ENCODE measurements around the gene PARN. TPM values are rescaled to one million over a fixed set of nuclear protein-coding genes. Genes with fewer than 3 reads are reported as not detected.

Gene PARN
- total and polyA plus RNA-seq, 4 donors: 12.3 to 44.4 (median 25.2) TPM

DNA sequence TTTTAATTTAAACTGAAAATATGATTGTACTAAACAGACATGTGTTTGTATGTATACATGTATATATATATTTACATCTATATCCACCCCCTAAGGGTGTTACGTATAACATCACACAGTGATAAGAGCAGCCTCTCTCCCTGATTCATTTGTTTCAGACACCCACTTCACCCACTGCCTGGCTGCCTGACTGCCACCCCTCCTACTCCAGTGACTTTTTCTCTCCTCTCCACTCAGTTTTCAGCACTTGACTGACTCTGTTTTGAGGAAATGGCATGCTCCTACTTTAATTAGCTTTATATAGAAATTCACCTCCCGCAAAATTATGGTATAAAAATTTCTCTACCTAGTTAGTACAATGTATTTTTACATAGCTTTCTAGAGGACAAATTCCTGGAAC lies 22.7 kb upstream of the PARN start:
- 98% methylated on average over 2 of the region's 2 CpGs for WGBS, 2 donors
- no peak overlapping the region for H3K27ac ChIP-seq (ENCODE audit: low read depth in 1 of 2, low read length in 1 of 2)
- no peaks in the 10 kb centered on the region for H3K9me3 ChIP-seq (ENCODE audit: control insufficient read depth in 4 of 4, insufficient read depth in 3 of 4, low read length in 3 of 4)
- ATAC-seq (ENCODE audit: insufficient read depth, low FRiP score) (no peak), DNase-seq (no peak)
- H3K4me1 ChIP-seq (ENCODE audit: control insufficient read depth in 5 of 5, insufficient read depth in 5 of 5, low read length in 5 of 5): peaks cover 0 to 6% (median 0%) of the 10 kb centered on the region in 5 donors
- no peaks in the 10 kb centered on the region for H3K27me3 ChIP-seq (ENCODE audit: control insufficient read depth in 3 of 3, insufficient read depth in 3 of 3, low read length in 2 of 3)
- H3K36me3 ChIP-seq (ENCODE audit: control insufficient read depth in 4 of 4, insufficient read depth in 4 of 4, low read length in 4 of 4): peaks cover 31 to 38% (median 34%) of the 10 kb centered on the region in 4 donors
- no peak overlapping the region for H3K9ac ChIP-seq (ENCODE audit: insufficient read depth in 1 of 2, low read length in 2 of 2)
- TF ChIP-seq, protein P1, sequence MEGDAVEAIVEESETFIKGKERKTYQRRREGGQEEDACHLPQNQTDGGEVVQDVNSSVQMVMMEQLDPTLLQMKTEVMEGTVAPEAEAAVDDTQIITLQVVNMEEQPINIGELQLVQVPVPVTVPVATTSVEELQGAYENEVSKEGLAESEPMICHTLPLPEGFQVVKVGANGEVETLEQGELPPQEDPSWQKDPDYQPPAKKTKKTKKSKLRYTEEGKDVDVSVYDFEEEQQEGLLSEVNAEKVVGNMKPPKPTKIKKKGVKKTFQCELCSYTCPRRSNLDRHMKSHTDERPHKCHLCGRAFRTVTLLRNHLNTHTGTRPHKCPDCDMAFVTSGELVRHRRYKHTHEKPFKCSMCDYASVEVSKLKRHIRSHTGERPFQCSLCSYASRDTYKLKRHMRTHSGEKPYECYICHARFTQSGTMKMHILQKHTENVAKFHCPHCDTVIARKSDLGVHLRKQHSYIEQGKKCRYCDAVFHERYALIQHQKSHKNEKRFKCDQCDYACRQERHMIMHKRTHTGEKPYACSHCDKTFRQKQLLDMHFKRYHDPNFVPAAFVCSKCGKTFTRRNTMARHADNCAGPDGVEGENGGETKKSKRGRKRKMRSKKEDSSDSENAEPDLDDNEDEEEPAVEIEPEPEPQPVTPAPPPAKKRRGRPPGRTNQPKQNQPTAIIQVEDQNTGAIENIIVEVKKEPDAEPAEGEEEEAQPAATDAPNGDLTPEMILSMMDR (IDR thresholded peaks at IDR 0.05; ENCODE audit: control extremely low read depth, extremely low read depth): no peak
- no peak overlapping the region for H3K4me3 ChIP-seq

DNA sequence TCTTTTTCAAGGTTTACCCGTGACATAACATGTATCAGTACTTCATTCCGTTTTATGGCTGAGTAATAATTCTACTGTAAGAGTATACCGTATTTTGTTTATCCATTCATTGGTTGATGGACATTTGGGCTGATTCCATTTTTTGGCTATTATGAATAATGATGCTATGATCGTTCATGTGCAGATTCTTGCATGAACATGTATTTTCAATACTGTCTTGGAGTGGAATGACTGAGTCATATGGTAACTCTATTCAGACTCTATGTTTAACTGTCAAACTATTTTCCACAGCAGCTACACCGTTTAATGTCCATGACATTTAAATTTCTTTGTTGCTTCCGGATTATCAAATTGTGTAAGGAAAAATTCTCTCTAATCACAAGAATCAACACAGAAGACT lies 20.6 kb upstream of the PARN start:
- peaks cover 27 to 37% (median 31%) of the 10 kb centered on the region in 4 donors for H3K36me3 ChIP-seq (ENCODE audit: control insufficient read depth in 4 of 4, insufficient read depth in 4 of 4, low read length in 4 of 4)
- no peaks in the 10 kb centered on the region for H3K9me3 ChIP-seq (ENCODE audit: control insufficient read depth in 4 of 4, insufficient read depth in 3 of 4, low read length in 3 of 4)
- H3K27me3 ChIP-seq (ENCODE audit: control insufficient read depth in 3 of 3, insufficient read depth in 3 of 3, low read length in 2 of 3): no peaks in the 10 kb centered on the region
- no peak overlapping the region for H3K27ac ChIP-seq (ENCODE audit: low read depth in 1 of 2, low read length in 1 of 2)
- DNase-seq (no peak), ATAC-seq (ENCODE audit: insufficient read depth, low FRiP score) (no peak)
- 80 to 91% methylated on average over 6 of the region's 6 CpGs for WGBS, 2 donors
- H3K4me1 ChIP-seq (ENCODE audit: control insufficient read depth in 5 of 5, insufficient read depth in 5 of 5, low read length in 5 of 5): peaks cover 0 to under 1% (median 0%) of the 10 kb centered on the region in 5 donors
- H3K9ac ChIP-seq (ENCODE audit: insufficient read depth in 1 of 2, low read length in 2 of 2): no peak overlapping the region
- H3K4me3 ChIP-seq: no peak overlapping the region
- TF ChIP-seq, protein P1 (IDR thresholded peaks at IDR 0.05; ENCODE audit: control extremely low read depth, extremely low read depth): no peak

DNA sequence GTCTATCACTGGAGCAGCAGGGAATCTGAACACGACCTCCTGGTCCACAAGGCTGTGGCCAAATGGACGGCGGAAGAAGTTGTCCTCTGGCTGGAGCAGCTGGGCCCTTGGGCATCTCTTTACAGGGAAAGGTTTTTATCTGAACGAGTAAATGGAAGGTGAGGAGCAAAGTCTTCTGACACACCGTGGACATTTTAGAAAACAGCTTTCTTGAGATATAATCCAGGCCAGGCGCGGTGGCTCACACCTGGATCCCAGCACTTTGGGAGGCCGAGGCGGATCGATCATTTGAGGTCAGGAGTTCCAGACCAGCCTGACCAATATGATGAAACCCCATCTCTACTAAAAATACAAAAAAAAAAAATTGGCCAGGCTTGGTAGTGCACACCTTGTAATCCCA lies 19.8 kb upstream of the PARN start:
- no peak overlapping the region for H3K27ac ChIP-seq (ENCODE audit: low read depth in 1 of 2, low read length in 1 of 2)
- no peaks in the 10 kb centered on the region for H3K9me3 ChIP-seq (ENCODE audit: control insufficient read depth in 4 of 4, insufficient read depth in 3 of 4, low read length in 3 of 4)
- no peak for DNase-seq
- no peak overlapping the region for H3K9ac ChIP-seq (ENCODE audit: insufficient read depth in 1 of 2, low read length in 2 of 2)
- ATAC-seq (ENCODE audit: insufficient read depth, low FRiP score): no peak
- H3K36me3 ChIP-seq (ENCODE audit: control insufficient read depth in 4 of 4, insufficient read depth in 4 of 4, low read length in 4 of 4): peaks cover 26 to 40% (median 33%) of the 10 kb centered on the region in 4 donors
- no peak overlapping the region for H3K4me3 ChIP-seq
- TF ChIP-seq, protein P1 (IDR thresholded peaks at IDR 0.05; ENCODE audit: control extremely low read depth, extremely low read depth): no peak
- no peaks in the 10 kb centered on the region for H3K4me1 ChIP-seq (ENCODE audit: control insufficient read depth in 5 of 5, insufficient read depth in 5 of 5, low read length in 5 of 5)
- H3K27me3 ChIP-seq (ENCODE audit: control insufficient read depth in 3 of 3, insufficient read depth in 3 of 3, low read length in 2 of 3): no peaks in the 10 kb centered on the region
- 95 to 96% methylated on average over 10 of the region's 10 CpGs for WGBS, 2 donors

DNA sequence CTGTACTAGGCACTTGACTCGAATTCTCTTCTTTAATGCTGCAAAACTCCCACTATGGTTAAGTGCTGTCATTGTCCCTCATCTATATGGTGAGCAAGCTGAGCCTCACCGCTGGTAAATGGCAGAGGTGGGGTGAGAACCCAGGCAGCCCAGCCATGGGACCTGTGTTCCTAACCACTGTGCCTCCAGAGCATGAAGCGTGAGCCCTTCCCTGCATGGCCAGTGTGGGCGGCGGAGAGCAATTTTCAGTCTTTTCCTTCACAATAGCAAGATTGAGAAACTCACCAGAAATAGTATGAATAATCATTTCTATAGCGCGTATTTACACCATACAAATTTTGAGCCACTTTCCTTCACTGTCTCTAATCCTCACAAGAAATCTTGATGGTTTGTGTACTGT lies 11.9 kb upstream of the PARN start:
- ATAC-seq (ENCODE audit: insufficient read depth, low FRiP score): no peak
- peaks cover 10 to 22% (median 13%) of the 10 kb centered on the region in 4 donors for H3K36me3 ChIP-seq (ENCODE audit: control insufficient read depth in 4 of 4, insufficient read depth in 4 of 4, low read length in 4 of 4)

More for the DNA sequence above, 11.9 kb upstream of the PARN start:
- H3K9me3 ChIP-seq (ENCODE audit: control insufficient read depth in 4 of 4, insufficient read depth in 3 of 4, low read length in 3 of 4): no peaks in the 10 kb centered on the region
- H3K27ac ChIP-seq (ENCODE audit: low read depth in 1 of 2, low read length in 1 of 2): no peak overlapping the region
- H3K9ac ChIP-seq (ENCODE audit: insufficient read depth in 1 of 2, low read length in 2 of 2): no peak overlapping the region
- TF ChIP-seq, protein P1 (IDR thresholded peaks at IDR 0.05; ENCODE audit: control extremely low read depth, extremely low read depth): no peak
- no peak for DNase-seq
- H3K27me3 ChIP-seq (ENCODE audit: control insufficient read depth in 3 of 3, insufficient read depth in 3 of 3, low read length in 2 of 3): no peaks in the 10 kb centered on the region
- WGBS, 2 donors: 84 to 88% methylated on average over 7 of the region's 7 CpGs
- no peak overlapping the region for H3K4me3 ChIP-seq
- H3K4me1 ChIP-seq (ENCODE audit: control insufficient read depth in 5 of 5, insufficient read depth in 5 of 5, low read length in 5 of 5): peaks cover 0 to 5% (median 0%) of the 10 kb centered on the region in 5 donors

Data from lung (tissue), 12 donors.